HFFc6 (cell line): ENCODE data around the gene FBXW4. TPM values are rescaled to one million over a fixed set of nuclear protein-coding genes. Genes with fewer than 3 reads are reported as not detected.
A peak's percentile ranks its signal among the peaks of the same experiment; 100 is the strongest.

ENCODE experiments used
- DNase-seq: peaks from one replicate; pipeline ENCODE4 v3.0.0-alpha.2; 2018
- H3K27ac Mint-ChIP-seq: 2 replicates; pipeline ENCODE4 v1.8.0; 2020; ENCODE audit warnings: mild to moderate bottlenecking, mixed read lengths
- H3K27me3 Mint-ChIP-seq: 2 replicates; pipeline ENCODE4 v1.8.0; 2021; ENCODE audit warnings: mild to moderate bottlenecking, moderate library complexity, mixed read lengths; ENCODE audit not compliant: insufficient read depth
- H3K36me3 Mint-ChIP-seq: 2 replicates; pipeline ENCODE4 v1.8.0; 2021; ENCODE audit warnings: low read depth, mixed read lengths
- H3K4me1 Mint-ChIP-seq: 2 replicates; pipeline ENCODE4 v1.8.0; 2020; ENCODE audit warnings: low read depth, mixed read lengths
- H3K4me3 Mint-ChIP-seq: 2 replicates; pipeline ENCODE4 v1.8.0; 2020; ENCODE audit warnings: mild to moderate bottlenecking, moderate library complexity, mixed read lengths
- H3K9me3 Mint-ChIP-seq: 2 replicates; pipeline ENCODE4 v1.8.0; 2020; ENCODE audit warnings: mild to moderate bottlenecking, mixed read lengths
- CTCF ChIP-seq: fragments of 200-600 bp; sonication (generic); IDR thresholded peaks from 2 replicates; pipeline ENCODE4 v1.5.0; 2021; ENCODE audit warnings: antibody characterized with exemption, mild to moderate bottlenecking
- total RNA-seq, 6 experiments: library from RNA; stranded (reverse); fragmentation: NEBNext Ultra II Directional; extraction: Animal tissue kit (Norgen Biotek cat#: 25700); gene quantifications; 2 replicates in 1 of 6; 3 replicates in 5 of 6; pipeline ENCODE4 v1.2.3, GENCODE V29; 2021

Gene FBXW4
- total RNA-seq, 6 experiments from 2014 or later: 22.9 to 33.3 (median 28.8) TPM

- Mint-ChIP-seq H3K27me3 (peaks cover 5% of the 10 kb centered on the region), H3K36me3 (peaks cover 13% of the 10 kb centered on the region; the same call in 1 of the 2 replicates), H3K4me1 (peaks cover 22% of the 10 kb centered on the region), H3K4me3 (no peak overlapping the region; the same call in 1 of the 2 replicates), H3K27ac (peak overlapping the region; percentile 36; the same call in 1 of the 2 replicates), H3K9me3 (no peaks in the 10 kb centered on the region)
- TF ChIP-seq CTCF: no peak
- DNase-seq: no peak
Observed at GRCh38 chr10:101609481-101609880, 85.5 kb downstream of the FBXW4 start.

GRCh38 chr10:101607124-101607523 lies 87.8 kb downstream of the FBXW4 start:
- peaks cover 5% of the 10 kb centered on the region for H3K27me3 Mint-ChIP-seq
- TF ChIP-seq CTCF: no peak
- H3K9me3 Mint-ChIP-seq: no peaks in the 10 kb centered on the region
- H3K27ac Mint-ChIP-seq: no peak overlapping the region
- H3K4me3 Mint-ChIP-seq: no peak overlapping the region
- no peak for DNase-seq
- peaks cover 22% of the 10 kb centered on the region for H3K4me1 Mint-ChIP-seq
- H3K36me3 Mint-ChIP-seq: peaks cover 13% of the 10 kb centered on the region; the same call in 1 of the 2 replicates

DNA sequence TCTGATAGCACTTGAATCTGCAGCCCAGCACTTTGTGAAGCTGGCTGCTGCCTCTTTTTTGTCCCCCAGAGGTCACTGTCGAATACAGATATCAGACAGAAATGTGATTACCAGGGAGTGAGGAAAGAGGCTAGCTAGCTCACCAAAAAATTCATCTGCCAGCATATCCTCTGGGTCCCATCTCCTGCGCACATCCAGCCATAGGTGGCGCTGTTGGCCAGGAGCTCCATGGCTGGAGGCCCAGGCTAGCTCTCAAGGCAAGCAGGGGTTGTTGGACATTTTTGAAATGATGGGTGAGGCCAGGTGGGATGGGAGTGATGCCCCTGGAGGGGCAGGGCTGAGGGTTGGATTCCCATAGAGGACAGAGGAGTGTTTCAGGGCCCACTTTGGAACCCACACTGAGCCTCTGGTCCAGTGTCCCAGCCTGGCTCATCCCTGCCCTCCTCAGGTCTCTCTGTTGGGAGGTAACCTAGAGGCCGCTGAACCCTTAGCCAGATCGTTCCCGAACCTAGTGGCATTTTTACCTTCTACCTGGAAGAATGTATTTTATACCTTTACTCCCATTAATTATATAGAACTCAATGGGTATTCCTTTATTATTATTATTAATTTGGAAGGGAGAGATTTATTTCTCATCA lies 92.1 kb downstream of the FBXW4 start:
- Mint-ChIP-seq H3K9me3 (no peaks in the 10 kb centered on the region), H3K27ac (no peak overlapping the region), H3K4me3 (no peak overlapping the region), H3K4me1 (no peaks in the 10 kb centered on the region), H3K36me3 (peaks cover 8% of the 10 kb centered on the region; the same call in 1 of the 2 replicates), H3K27me3 (peaks cover 3% of the 10 kb centered on the region)
- peak; percentile 99 for TF ChIP-seq CTCF
- DNase-seq: peak; percentile 82

- Mint-ChIP-seq H3K27ac (no peak overlapping the region), H3K9me3 (no peaks in the 10 kb centered on the region), H3K27me3 (peaks cover 3% of the 10 kb centered on the region), H3K4me1 (no peaks in the 10 kb centered on the region), H3K4me3 (no peak overlapping the region), H3K36me3 (peaks cover 3% of the 10 kb centered on the region; the same call in 1 of the 2 replicates)
- DNase-seq: no peak
- no peak for TF ChIP-seq CTCF
Observed at GRCh38 chr10:101601541-101601940, 93.4 kb downstream of the FBXW4 start.

- no peaks in the 10 kb centered on the region for H3K4me1 Mint-ChIP-seq
- no peaks in the 10 kb centered on the region for H3K27me3 Mint-ChIP-seq
- H3K36me3 Mint-ChIP-seq: no peaks in the 10 kb centered on the region
- H3K27ac Mint-ChIP-seq: no peak overlapping the region
- no peak for DNase-seq
- no peaks in the 10 kb centered on the region for H3K9me3 Mint-ChIP-seq
- H3K4me3 Mint-ChIP-seq: no peak overlapping the region
- TF ChIP-seq CTCF: no peak
Observed at GRCh38 chr10:101597091-101597900, 97.7 kb downstream of the FBXW4 start.
